Fibroblast of skin of abdomen (primary cell): ENCODE measurements around the gene VPS35.

Experiments
- DNase-seq: peaks from one replicate; pipeline ENCODE4 v3.0.0-alpha.2; 2013

VPS35 gene

GRCh38 chr16:46607529-46607928 is 81.4 kb downstream of the VPS35 start:
- peak; percentile 50 for DNase-seq

DNA sequence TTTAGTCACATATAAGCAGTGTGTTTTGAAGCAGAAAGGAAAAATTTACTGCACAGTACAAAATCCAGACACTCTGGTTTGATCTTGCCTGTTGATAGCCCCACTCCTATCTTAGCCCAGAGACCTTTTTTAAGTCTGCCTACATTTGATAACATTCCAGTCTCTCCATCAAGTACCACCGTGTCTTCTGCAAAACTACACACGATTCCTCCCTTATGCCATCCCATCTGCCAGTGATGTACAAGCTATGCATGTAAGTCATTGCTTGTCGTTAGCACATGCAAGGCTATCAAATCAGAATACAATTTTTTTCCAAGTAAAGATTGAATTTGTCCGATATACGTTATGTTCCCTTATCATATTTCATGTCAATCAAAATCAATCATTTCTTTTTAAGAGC is 82.7 kb downstream of the VPS35 start:
- DNase-seq: no peak
